Fibroblast of skin of left quadriceps (primary cell): Measurements from ENCODE around the gene PPY.
A peak's percentile ranks its signal among the peaks of the same experiment; 100 is the strongest.
"Not testable (repeated sequence)": the region's sequence is repeated elsewhere in the genome, so short reads cannot be mapped to it uniquely, and the experiment has no call there.

Source experiments
- DNase-seq, 2 experiments: peaks; one replicate each; pipeline ENCODE4 v3.0.0-alpha.2; 2013; ENCODE audit warnings: low read depth in 2 of 2

The PPY gene

DNA sequence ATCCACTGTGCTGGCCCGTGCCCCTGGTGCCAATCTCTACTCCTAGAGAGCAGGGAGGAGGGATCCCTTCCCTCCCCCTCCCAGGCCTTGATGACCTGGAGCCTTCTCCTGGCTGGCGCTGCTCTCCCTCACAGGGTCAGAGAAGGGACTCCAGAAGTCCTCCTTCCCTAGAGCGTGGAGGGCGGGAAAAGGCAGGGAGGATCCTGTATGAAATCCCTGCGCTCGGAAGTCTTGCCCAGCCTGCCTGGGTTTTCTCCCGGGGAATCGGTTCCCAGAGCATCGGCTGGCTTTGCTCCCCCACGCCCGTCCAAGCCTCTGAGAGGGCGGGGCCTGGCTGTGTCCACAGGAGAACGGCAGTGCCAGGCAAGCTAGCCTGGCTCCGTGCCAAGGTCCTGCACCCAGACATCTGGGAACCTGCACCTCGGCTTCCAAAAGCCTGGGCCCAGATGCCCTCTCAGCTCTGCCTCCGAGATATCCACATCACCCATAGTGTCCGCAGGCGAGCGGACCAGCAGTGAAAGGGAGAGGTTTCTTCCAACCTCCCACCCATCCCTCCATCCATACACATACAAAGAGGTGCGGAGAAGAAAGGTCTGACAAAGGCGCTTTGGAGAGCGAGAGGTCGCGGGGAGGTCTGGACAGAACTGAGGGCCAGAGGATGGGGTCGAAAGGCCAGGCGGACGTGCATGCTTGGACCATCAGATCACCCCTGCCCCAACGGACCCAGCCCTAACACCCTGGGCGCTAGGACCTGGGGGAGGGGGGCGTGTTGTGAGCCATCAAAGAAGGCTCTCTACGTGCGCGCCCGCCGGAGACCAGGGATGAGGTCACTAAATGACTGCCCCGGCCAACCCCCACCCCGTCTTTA, 36.1 kb downstream of the PPY start:
- peak; percentile 15 to 22 for DNase-seq

DNA sequence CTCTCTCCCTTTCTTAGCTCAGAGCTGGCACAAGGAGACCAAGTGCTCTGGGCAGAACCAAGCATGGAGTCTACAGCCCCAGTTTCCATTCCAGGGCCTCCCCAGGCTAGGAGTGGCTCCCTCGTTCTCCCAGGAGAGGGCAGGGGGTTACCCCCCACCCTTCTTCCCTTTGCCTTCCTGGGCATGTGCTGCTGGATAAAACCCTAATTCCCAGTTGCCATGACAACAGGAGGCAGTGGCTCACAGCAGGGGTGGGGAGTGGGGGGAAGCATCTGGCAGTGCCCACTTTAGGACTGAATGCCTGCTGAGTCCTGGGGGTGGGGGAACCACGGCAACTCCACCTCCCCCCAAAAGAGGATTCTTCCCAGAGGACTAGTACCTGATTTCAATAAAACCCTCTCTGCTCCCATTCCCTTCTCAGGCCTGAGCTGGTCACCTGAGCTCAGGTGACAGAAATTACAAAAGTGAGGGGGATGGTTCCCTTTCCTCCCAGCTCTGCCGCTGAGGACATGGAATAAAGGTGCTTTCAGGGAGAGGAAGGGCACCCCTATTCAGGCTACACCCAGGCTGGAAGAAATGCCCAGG, 36.8 kb downstream of the PPY start:
- no peak for DNase-seq

DNA sequence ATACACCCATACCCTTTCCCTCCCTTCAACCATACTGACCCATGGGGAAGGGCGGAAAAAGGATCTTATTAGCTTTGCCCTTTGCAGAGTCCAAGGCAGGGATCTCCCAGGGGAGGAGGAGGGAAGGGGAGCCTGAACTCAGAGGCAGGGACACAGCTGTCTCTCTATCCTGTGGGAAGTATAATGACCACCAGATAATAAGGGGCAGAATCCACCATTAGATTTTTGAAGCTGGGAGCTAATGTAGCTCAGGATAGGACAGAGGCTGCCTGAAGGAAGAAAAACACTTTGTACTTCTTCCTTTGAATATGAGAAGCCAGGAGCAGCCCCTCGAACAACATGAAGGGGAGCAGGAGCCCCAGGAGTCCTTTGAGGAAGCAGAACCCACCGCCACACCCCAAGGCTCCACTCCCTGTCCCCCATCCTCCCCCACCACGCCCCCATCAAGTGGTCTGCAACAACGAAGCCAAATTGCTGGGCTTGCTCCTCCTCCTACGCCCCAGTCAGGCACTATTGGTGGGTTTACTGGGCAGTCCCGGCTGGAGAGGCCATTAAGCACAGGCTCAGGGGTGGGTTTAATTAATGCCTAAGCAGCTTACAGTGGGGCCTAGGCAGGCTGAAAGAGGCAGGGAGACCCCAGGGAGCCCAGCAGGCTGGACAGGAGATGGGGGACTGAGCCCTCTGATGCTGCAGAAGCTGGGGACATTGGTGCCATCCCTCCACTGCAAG, 40.3 kb downstream of the PPY start:
- no peak for DNase-seq

DNA sequence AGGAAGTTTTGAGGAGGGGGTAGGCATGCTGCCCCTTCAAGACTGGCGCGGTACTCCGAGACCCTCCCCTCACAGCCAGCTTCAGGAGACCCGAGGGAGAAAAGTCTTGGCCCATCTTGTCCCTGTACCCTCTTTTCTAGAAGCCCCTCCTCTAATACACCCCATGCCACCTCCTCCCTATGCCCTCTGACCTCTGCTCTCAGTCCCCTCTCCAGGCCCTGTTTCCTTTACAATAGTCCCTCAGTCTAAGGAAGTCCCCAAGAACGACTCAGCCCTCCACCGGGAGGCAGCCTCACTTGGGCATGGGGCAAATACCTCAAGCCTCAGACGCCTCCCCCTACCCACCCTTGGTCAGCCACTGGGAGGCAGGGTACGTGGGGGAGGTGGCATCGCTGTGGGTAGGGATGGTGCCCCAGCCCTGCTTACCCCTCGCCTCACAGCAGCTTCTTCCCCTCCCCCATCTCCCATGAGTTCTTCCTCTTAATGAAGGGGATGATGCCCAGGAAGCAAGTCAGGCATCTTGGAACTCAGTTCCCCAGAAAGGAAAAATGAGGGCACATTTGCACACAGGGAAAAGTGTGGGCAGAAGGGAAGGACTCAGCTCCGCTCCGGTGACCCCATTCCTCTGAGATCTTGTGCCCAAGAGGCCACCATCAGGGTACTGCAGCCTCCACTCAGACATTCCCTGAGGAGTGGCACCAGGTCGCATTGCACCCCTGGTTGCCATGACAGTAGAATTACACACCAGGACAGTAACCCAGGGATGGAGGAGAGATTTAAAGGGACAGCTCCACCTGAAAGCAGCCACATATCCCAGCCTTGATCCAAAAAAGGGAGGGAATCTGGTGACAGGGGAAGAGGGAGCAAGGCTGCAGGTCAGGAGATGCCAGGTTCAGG, 41.2 kb downstream of the PPY start:
- no peak for DNase-seq

DNA sequence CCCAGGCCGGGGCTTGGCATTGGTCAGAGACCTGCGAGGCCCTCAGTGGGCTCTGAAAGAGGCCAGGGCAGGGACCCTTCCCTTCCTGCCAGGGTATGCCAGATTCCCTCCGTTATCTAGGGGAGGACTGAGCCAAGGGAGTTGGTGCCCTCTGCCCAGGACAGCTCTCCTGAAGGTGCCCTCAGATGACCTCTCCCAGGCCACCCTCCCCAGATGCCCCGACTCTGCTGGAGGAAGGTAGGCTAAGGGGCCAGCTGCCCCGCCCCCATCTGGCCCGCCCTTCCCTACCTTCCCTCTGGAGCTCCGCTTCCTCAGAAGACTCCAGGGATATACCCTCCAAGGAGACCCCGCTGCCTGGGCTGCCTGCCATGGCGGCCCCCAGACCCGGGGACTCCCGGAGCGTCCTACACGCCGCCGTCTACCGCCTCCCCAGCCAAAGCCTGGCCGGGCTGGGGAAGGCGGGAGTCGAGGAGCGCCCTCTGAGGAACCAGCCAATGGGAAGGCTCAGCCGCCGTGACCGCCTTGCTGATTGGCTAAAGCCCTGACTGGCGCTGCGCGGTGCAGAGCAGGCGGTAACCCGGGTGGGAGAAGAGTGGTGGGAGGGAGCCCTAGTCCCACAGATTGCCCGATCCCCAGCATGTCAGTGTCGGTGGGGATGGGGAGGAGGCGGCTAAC, 42.0 kb downstream of the PPY start:
- DNase-seq, result peak; percentile 60 to 64

DNA sequence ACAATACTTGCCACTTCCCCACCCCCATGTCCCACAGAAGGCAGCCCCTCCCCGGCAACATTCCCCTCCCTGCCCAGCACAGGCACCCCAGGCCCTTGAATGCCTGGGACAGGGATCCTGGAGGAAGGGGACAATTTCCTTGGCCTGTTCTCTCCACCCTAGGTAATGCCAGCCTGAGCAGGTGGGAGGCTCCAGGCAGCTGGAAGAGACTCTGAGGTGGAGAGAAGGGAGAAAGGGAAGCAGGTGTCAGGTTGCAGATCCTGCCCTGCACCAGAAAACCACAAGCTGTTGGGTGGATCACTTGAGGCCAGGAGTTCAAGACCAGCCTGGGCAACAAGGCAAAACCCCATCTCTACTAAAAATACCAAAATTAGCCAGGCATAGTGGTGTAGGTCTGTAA, 43.8 kb downstream of the PPY start:
- DNase-seq, result no peak

DNA sequence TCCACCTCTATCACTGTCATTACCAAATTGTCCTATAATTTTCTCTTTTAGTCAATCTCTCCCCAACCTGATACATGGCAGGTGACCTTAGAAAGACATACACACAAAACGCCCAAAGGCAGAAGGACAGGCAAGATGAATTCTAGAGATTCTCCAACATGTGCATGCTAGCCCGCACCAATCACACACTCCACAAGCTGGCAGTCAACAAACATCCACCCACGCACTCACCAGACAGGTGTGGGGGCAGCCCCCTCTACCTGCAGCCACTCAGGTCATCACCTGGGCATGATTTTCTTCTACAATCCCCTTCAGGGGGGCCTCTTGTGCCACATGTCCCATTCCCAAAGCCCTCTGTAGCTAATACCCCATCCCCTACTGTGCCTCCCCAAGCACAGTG, 44.4 kb downstream of the PPY start:
- DNase-seq, result no peak

DNA sequence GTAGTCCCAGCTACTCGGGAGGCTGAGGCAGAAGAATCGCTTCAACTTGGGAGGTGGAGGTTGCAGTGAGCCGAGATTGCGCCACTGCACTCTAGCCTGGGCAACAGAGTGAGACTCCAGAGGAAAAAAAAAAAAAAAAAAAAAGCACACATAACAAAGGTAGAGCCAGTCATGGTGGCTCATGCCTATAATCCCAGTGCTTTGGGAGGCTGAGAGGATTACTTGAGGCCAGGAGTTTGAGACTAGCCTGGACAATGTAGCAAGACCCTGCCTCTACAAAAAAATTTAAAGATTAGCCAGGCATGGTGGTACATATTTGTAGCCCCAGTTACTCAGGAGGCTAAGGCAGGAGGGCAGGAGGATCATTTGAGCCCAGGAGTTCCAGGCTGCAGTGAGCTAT, 47.8 kb downstream of the PPY start:
- DNase-seq, result not testable (repeated sequence)

DNA sequence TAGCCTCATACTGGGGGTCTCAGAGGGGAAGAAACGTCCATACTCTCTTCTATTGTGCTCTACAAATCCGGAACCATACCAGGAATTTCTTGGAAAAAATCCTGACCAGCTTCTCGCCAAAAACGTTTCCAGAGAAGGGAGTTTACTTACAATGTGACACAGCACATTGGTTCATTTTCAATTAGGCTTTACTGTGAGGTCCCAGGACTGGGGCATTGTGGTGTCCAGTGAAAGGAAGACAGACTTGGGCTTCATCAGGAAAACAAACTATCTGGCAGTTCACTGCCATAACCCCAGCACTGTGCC, 49.7 kb downstream of the PPY start:
- DNase-seq, result no peak

DNA sequence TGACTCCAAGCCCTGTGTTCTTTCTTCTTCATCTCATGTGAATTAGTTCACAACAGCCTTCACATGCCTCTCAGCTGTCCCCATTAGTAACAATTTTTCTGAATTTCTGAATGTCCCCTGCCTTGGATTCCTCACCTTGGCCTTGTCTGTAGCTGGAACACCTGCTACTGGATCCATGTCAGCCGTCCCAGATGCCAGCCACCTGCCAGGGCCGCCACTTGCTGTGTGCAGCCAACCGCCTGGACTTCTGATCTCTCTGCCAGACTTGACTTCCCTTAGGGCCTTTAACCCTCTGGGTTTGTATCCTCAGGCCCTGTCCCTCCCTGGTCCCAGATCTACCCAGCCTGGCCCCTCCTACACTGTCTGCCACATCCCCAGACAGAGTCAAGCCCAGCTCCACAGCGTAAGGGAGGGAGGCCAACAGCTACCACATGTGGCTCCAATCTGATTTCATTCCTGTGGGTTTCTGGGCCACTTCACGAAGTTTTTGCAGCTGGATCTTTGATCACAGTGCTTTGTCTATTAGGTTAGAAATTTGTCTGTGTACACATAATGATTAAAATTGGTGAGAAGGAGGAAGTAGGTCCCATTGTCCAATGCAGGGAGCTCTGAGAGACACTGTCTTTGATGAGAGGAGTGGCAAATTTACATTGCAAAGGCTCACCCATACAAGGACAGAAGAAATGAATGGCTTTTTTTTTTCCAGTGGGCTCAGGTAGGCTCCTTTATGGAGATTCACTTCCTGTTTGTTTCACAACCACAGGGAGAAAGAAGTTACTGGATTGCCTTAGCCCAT, 50.2 kb downstream of the PPY start:
- DNase-seq, result peak in 1 of 2 experiments; percentile 33
